HG02571 (cell line): ENCODE data around the gene ZNF652.
"Not testable (repeated sequence)": the region's sequence is repeated elsewhere in the genome, so short reads cannot be mapped to it uniquely, and the experiment has no call there.

ENCODE experiments used
- ATAC-seq: cut with Tn5 transposase; IDR thresholded peaks from one replicate; pipeline ENCODE4 v1.9.1; 2021; ENCODE audit warnings: mild to moderate bottlenecking, moderate library complexity; ENCODE audit not compliant: unreplicated experiment

Gene ZNF652

DNA sequence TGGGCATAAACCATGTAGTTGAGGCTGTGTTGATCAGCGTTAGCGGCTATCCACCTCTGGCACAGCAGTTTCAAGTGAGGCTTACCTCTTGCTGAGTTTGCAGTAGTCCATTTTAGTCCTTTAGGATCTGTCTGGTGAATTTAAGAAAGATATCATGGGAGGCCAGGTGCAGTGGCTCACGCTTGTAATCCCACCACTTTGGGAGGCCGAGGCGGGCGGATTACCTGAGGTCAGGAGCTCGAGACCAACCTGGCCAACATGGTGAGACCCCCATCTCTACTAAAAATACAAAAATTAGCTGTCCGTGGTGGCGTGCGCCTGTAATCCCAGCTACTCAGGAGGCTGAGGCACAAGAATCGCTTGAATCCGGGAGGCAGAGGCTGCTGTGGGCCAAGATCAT lies 86.1 kb downstream of the ZNF652 start:
- not testable (repeated sequence) for ATAC-seq

DNA sequence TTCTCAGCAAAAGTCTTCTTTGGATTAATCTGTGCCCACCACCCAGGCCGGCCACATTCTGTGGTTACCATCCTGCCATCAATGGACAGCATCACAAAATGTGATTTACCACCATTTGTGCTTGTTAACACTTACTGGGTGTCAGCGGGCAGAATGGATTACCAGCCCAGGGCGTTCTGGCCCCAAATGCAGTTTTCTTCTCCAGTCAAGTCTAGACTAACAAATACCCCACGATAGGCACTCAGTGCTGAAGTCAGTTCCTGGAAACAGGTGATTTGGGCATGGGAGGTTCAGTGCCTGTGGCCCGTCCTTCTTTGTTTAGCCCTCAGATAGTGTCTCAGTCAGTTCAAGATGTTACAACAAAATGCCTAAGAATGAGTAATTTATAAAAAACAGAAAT lies 92.7 kb downstream of the ZNF652 start:
- ATAC-seq, result no peak

DNA sequence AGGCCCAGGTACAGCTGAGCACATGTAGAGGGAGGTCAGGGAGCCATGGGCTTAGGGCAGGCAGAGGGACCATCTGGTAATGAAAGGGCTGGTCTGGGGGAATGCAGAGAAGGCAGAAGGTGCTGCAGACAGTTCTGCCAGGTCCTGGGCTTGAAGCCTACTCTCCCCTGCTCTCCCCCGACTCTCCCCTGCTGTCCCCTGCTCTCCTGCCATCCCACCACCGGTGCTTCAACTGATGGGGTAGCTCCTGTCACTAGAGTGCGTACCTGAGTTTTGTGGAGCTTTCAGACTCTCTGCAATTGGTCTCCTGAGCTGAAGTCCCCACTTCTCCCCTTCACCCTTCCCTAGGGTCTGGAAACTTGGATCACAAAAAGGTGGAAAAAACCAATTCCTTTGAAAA lies 94.1 kb downstream of the ZNF652 start:
- no peak for ATAC-seq

DNA sequence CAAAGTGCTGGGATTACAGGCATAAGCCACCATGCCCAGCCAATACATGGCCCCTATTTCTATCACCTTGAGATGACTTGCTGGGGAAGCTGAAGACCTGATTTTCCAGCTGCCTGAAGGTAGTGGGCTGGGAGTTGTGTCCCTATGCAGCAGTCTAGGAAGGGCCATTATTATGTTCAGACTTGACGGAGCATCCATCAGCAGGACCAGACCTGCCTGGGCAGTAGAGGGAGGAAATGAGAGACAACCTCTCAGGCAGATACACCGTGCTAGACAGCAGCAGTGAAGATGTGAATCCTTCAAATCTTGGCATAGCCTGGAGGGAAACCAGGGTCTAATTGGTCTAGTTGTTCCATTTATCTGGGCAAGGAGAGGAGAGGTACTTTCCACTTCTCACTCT lies 95.8 kb downstream of the ZNF652 start:
- ATAC-seq, result no peak

DNA sequence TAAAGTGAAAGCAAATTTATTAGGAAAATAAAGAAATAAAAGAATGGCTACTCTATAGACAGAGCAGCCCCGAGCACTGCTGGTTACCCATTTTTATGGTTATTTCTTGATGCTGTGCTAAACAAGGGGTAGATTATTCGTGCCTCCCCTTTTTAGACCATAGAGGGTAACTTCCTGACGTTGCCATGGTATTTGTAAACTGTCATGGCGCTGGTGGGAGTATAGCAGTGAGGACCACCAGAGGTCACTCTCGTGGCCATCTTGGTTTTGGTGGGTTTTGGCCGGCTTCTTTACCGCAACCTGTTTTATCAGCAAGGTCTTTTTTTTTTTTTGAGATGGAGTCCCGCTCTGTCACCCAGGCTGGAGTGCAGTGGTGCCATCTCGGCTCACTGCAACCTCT lies 100.5 kb downstream of the ZNF652 start:
- ATAC-seq, result not testable (repeated sequence)

DNA sequence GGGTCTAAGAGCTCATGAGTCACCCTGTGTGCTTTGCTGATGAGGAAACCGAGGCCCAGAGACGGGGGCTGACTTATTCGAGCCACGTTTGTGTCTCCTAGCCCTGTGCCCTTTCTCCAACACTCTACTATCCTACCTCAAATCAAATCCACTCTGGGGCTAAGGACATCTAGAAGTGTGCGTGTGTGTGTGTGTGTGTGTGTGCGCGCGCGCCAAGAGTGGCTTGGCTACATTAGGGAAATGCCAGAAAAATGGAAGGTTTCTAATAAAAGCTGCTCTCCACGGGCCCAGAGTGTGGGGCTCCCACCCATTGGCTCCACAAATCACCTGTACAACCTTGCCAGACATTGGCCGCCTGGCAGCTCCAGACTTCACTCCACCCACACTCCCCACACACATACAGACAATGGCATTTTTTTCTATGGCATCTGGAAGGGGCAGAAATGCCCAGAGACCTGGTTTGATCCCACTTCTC lies 101.2 kb downstream of the ZNF652 start:
- no peak for ATAC-seq

DNA sequence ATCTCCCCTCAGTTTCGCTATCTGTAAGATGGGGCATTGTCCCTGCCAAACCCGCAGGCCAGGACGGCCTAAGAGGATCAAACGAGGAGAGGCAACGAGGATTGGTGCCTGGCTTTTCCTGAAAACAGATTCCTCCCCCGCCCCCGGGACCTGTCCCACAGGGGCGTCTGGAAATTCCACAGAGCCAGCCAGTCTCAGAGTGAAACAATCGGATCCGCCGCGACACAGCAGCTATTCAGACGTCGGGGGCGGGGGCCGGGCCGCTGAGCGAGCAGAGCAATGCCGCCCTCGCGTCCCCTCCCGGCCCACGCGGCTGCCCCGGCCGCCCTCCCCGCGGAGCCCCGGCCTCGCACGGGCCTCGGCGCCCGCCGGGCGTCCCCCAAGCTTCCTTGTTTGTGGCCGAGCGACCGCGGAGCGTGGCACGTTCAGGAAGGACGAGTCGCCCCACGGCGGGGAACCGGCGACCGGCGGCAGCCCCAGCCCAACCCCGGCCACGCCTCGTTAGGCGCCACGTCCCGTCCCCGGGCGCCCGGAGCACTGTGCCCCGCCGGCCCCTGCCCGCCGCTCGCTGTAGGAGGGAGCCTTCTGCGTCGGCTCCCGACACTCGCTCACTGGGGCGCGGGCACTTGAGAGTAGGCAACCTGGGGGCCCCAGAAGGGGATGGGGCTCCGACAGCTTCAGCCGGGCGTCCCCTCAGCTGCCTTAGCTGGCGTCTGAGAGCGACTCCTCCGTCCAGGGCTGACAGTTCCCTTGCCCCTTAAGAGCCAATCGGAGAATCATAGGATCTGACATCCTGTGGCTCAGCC lies 101.8 kb downstream of the ZNF652 start:
- ATAC-seq, result no peak

DNA sequence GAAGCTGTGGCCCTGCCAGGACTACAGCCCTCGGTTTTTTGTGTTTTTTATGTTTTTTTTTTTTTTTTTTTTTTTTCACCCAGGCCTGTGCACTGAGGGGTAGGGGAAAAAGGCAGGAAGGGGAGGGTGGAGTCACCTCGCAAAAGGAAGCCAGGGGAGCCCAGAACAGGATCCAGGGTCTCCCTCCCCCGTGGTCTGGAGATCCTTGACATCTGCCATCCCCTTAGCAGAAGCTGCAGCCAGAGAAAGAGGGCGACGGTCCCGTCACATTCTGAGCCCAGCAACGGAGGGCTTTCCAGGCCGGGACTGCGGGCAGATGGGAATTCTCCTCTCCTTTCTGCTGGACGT lies 102.4 kb downstream of the ZNF652 start:
- no peak for ATAC-seq

DNA sequence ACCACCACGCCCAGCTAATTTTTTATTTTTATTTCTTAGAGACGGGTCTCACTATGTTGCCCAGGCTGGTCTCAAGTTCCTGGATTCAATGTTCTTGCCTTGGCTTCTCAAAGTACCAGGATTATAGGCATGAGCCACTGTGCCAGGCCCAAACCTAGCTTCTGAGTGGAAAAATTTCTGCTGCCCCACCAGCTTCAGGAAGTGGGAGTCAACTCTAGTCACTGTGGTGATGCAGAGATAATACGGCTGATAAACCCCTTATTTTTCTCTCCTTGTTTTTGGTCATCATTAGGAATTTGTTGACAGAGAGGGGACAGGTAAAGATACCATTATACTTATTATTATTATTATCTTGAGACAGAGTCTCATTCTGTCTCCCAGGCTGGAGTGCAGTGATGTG lies 103.7 kb downstream of the ZNF652 start:
- no peak for ATAC-seq

DNA sequence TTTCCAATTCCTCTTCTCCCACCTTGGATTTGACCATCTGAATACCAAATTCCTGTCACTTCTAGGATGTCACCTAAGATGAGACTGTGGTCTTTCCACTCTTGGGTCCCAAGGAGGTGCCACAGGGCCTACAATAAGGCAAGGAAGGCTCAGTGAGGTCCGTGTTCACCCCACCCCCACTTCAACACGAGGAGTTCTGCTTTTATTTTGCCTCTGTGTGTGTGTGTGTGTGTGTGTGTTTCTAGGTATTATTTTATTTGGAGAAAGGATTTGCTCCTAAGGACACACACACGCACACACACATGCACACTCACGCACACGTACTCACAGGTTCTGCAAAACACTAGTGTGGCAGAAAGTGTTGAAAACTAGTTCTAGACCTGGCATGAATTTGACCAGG lies 106.9 kb downstream of the ZNF652 start:
- ATAC-seq, result no peak

DNA sequence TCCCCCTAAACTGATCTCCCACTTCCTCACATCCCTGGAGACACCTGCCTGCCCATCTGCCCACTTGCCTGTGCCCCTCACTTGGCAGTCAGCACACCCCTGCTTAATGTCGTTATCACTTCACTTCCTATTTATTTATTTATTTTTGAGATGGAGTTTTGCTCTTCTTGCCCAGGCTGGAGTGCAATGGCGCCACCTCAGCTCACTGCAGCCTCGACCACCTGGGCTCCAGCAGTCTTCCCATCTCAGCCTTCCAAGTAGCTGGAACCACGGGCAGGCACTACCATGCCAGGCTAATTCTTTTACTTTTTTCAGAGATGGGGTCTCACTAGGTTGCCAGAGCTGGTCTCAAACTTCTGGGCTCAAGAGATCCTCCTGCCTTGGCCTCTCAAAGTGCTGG lies 108.0 kb downstream of the ZNF652 start:
- no peak for ATAC-seq

DNA sequence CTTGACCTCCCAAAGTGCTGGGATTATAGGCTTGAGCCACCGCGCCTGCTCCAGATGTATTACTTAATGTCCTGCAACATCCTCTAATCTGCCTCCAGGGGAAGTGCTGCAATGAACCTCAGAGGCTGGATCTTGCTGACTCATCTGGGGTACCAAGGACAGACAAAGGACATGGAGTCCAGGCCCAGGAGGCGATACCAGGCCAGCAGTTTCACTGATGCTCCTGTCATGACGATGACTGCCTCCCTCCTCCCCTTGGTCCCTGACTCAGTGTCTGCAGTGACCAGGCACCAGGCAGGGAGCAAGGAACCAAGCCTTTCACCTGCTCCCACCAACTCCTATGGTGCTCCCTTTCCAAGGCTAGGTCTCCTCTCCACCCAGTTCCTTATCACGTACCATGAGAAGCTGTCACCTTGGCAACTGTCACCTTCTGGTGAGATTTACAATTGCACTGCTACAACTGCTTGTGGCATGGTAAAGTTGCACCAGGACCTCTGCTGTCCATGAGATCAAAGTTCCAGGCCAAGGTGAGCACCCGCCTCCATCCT lies 109.8 kb downstream of the ZNF652 start:
- no peak for ATAC-seq

DNA sequence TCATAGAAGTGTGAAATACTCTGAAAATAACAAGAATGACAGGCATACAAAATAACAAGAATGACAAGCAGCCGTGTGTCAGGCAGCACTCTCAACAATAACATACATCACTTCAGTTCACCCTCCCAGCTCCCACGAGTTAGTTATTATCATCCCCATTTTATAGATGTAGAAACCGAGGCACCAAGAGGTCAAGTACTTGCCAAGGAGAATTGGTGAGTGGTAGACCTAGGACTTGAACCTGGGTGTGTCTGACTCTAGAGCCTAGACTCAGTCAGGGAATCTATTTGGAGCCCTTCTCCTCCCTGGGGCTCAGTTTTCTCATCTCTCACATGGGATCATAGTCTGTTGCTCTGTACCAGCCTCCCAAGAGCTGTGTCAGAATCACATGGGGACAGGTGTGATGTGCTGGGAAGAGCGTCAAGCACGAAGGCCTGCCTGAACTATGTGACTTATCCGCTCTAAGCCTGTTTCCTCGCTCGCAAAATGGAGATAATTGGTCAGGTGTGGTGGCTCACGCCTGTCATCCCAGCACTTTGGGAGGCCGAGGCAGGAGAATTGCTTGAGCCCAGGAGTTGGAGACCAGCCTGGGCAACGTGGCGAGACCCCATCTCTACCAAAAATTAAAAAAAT lies 112.0 kb downstream of the ZNF652 start:
- ATAC-seq, result no peak

DNA sequence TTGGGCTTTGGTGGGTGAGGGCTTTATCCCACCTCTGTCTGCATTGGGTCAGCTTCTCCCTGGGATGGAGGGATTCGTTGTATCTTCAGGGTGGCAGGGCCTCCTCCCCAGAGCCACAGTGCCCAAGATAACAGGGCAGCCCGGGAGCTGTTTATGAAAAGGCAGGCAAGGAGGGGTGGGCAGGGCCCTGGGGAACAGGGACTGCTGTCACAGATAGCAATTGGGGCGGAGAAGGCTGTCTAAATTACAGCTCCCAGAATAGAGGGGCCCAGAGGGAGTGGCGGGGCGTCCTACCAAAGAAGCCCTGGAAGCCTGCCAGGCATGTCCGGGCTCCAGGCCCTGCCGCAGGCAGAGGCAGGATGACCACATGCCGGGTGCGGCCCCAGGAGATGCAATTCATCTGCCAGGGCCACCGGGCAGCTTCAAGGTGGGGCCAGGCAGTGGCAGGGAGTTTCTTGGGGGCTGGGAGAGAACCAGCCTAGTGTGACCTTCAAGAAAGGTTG lies 112.7 kb downstream of the ZNF652 start:
- no peak for ATAC-seq

DNA sequence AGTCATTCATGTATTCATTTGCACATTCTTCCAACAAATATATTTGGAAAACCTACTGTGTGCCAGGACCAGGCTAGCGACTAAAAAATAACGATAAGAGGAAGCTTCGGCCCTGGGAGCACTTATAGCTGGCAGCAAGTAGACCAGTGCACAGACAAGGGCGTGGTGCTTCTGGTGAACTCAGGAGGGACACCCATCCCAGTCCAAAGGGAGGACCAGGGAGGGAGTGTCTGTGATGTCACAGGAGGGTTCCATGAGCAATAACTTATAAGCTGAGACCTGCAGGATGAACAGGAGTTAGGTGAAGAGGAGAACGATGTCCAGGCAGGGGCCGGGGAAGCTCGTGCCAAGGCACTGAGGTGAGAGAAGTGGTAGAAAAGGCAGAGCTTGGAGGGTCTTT lies 114.1 kb downstream of the ZNF652 start:
- no peak for ATAC-seq

DNA sequence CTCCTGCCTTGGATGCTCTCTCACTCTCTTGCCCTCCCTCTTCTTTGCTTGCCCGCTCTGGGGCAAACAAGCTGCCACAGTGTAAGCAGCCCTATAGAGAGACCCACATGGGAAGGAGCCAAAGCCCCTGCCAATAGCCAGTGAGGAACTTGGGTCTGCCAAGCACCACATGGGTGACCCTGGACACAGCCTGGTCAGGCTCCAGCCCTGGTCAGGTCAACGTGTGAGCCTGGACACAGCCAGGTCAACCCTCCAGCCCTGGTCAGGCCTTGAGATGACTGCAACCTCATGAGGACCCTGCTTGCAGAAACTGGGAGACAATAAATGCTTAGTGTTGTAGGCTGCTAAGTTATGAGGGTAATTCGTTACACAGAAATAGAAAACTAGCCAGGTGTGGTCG lies 117.2 kb downstream of the ZNF652 start:
- ATAC-seq, result no peak
